Activated T-cell treated with anti-CD3 and anti-CD28 coated beads for 48 hours (primary cell): Measurements from ENCODE around the gene DEPDC5.
"Not testable (repeated sequence)": the region's sequence is repeated elsewhere in the genome, so short reads cannot be mapped to it uniquely, and the experiment has no call there.

ENCODE experiments used
- DNase-seq: peaks from one replicate; pipeline ENCODE4 v3.0.0-alpha.2; 2020; ENCODE audit warnings: low read depth

The DEPDC5 gene

DNA sequence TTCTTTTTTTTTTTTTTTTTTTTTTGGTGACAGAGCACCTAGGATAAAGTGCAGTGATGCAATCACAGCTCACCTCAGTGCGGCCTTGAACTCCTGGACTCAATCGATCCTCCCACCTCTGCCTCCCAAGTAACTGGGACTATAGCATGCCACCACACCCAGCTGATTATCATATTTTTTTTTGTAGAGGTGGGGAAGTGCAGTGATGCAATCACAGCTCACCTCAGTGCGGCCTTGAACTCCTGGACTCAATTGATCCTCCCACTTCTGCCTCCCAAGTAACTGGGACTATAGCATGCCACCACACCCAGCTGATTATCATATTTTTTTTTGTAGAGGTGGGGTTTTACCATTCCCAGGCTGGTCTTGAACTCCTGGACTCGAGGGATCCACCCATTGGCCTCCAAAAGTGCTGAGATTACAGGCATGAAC, 61.6 kb downstream of the DEPDC5 start:
- not testable (repeated sequence) for DNase-seq

- no peak for DNase-seq
Observed at GRCh38 chr22:31816750-31817149, 62.9 kb downstream of the DEPDC5 start.

- DNase-seq, result peak; percentile 32
Observed at GRCh38 chr22:31818481-31819392, 64.9 kb downstream of the DEPDC5 start.

- no peak for DNase-seq
Observed at GRCh38 chr22:31820655-31821054, 66.8 kb downstream of the DEPDC5 start.

- no peak for DNase-seq
Observed at GRCh38 chr22:31821572-31821971, 67.8 kb downstream of the DEPDC5 start.

GRCh38 chr22:31822523-31822922, 68.7 kb downstream of the DEPDC5 start:
- no peak for DNase-seq

GRCh38 chr22:31825513-31825912, 71.7 kb downstream of the DEPDC5 start:
- DNase-seq, result no peak

- no peak for DNase-seq
Observed at GRCh38 chr22:31826443-31826842, 72.6 kb downstream of the DEPDC5 start.

DNA sequence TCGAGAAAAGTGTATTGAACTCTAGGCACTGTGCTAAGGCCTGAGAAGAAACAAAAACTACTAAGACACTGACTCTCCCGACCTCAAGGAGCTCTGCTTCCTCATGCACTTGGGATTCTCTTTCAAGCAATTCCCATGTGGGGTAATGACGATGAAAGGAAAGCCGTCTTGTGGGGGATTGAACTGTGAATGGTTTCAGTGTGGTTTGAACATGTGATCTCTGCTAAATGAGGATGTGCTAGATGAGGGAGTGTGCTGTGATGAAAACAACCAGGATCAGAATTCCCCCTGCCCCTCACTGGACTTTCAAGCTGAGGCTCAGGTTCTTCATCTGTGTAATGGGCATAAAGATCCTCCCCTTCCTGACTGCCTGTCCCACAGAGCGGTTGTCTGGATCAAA, 74.9 kb downstream of the DEPDC5 start:
- DNase-seq, result no peak

GRCh38 chr22:31829505-31829904, 75.7 kb downstream of the DEPDC5 start:
- DNase-seq, result peak; percentile 41

DNA sequence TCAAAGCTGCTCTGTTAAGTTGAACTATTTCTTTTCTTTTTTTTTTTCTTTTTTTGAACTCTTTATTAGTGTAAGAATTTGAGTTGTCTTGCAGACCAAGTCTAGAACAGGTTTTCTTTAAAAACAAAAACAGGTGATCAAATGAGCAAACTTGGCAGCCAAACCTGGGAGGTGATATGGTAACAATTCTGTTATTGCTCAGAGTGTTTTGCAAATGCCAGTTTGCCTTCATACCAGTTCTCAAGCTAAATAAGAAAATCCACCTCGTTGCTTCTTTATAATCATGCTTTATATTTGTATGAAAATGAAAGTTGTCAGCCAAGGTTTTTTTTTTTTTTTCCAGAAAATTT, 76.9 kb downstream of the DEPDC5 start:
- no peak for DNase-seq

DNA sequence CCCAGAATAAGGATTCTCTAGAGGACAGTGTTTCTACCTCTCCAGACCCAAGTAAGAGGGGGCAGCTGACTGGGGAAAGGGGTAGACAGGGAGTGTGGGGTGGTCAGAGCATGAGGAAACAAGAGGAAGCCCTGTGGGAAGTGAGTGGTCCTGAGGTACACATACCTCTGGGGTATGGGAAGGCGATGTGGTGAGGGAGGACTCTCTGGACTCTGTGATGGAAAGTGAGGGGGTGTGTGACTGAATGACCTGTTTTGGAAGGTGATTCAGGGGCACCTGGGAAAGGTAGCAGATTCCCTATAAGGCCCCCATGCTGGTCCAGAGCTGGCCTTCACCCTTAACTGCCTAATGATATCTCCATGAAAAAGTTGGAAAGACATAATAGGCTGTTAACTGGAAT, 80.1 kb downstream of the DEPDC5 start:
- DNase-seq, result no peak

DNA sequence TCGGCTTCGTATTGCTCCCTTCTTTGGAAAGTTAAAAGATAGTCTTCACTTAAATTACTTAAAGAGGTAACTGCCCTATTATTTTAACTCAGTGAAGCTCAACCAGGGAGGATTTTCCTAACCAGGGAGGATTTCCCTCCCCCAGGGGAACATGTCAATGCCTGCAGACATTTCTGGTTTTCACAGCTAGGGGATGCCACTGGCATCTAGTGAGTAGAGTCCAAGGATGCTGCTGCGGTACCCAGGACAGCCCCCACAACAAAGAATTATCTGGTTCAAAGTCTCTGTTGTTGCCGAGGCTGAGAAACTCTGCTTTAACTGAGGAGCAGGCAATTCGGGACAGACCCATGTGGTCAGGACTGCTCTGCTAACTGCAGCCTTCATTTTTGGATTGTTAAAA, 82.2 kb downstream of the DEPDC5 start:
- DNase-seq, result no peak

DNA sequence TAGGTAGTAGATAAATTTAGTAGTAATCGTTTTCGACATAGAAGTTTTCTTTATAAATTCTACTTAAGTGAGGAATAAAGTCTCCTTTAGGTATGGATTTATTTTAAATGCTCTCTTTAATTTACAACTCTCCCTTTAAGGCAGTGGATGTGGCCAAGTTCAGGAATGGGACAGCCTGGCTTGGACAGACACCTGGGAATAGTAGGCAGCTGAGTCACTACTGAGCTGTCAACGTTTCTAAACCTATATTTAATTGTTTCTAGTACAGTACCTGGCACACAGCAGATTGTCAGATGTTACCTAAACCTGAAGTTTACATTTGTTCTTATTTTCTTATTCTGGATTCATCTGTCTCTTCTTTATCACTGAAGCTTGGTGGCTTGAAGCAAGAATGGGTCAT, 85.1 kb downstream of the DEPDC5 start:
- DNase-seq, result no peak

GRCh38 chr22:31839986-31840385, 86.2 kb downstream of the DEPDC5 start:
- DNase-seq, result no peak

DNA sequence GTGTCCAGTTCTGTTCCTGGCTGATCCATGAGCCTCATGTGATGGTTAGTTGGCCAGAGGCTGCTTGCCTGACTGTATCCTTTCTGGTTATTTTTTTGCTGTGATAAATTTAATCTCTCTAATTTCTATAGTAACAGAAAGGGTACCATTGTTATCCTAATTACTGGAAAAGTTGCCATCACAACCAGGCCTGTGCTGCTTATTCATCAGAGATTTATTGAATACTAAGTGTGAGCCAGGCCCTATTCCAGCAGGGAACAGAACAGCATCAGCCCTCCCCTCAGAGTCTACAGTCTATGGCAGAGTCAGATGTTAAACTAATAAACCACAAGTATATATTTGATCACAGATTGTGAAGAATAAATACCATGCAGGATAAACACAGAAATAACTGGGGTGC, 86.8 kb downstream of the DEPDC5 start:
- no peak for DNase-seq

DNA sequence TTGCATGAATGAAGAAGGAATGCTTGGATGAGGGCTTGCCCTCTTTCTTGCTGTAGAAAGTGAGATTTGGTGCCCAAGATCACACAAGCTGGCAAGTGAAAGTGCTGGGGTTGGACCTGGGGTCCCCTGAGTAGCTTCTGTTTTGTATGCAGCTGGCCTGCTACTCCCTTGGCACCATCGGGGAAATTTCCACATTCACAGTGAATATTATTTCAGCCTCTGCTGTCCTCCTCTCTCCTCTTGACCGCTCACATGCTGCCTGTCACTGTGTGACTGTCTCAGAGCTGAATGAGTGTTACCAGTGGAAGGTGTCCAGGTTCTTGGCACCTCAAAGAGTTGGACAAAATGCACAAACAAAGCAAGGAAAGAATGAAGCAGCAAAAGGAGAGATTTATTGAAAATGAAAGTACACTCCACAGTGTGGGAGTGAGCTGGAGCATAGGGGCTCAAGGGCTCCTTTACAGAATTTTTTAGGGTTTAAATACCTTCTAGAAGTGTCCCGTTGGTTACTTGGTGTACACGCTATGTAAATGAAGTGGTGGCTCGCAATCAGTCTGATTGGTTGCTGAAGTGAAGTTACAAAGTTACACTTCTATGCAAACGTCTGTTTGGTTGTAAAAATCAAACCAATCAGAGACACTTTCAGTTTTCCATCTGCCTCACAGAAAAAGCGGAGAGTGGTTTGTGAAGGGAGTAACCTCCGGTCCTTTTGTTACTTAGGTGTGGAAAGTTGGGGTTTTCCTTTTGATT, 87.4 kb downstream of the DEPDC5 start:
- no peak for DNase-seq

DNA sequence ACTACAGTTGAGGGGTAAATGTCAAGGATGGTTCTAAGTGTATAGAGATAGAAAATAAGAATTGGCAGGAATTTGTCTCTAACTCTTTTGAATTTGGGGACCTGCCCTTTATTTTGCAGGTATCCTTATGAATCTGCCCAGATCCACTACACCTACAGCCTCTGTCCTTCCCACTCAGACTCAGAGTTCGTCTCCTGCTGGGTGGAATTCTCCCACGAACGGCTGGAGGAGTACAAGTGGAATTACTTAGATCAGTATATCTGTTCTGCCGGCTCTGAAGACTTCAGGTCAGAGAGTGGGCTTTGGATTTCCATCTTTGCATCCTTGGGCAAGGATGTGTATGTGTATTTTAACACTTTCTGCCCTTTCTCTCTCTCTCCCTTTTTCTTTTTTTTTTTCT, 89.7 kb downstream of the DEPDC5 start:
- no peak for DNase-seq

- no peak for DNase-seq
Observed at GRCh38 chr22:31844941-31845340, 91.1 kb downstream of the DEPDC5 start.

- DNase-seq, result no peak
Observed at GRCh38 chr22:31846161-31847115, 92.6 kb downstream of the DEPDC5 start.

- no peak for DNase-seq
Observed at GRCh38 chr22:31848411-31848810, 94.6 kb downstream of the DEPDC5 start.

DNA sequence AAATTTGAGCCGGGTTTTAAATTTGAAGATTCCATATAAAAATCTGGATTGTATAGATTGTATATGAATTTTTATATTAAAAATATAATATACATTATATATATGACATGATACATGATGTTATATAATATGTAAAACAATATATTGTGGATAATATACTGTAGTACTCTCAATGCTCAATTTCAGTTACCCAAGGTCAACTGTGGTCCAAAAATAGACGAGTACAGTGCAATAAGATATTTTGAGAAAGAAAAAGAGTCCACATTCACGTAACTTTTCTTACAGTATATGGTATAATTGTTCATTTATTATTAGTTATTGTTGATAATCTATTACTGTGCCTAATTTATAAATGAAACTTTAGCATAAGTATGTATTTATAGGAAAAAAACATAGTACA, 96.3 kb downstream of the DEPDC5 start:
- no peak for DNase-seq
